Left lung (tissue), 10 donors: ENCODE measurements around the gene SSUH2. TPM values are rescaled to one million over a fixed set of nuclear protein-coding genes. Genes with fewer than 3 reads are reported as not detected.

Source experiments
- ATAC-seq: fragments of 200-7000 bp; cut with Tn5 transposase; one replicate; pipeline ENCODE4 v1.9.1; 2020; ENCODE audit warnings: moderate library complexity
- DNase-seq, 4 donors: peaks; one replicate each; pipeline ENCODE4 v3.0.0-alpha.2; 2013 to 2020
- H3K27ac ChIP-seq, 2 donors: fragments of 200-600 bp; sonication (generic) in 1 of 2; one replicate each; pipeline versions ENCODE4 v1.5.0 to v1.8.0; 2020 to 2021
- H3K27me3 ChIP-seq, 2 donors: fragments of 200-600 bp; sonication (generic) in 1 of 2; one replicate each; pipeline versions ENCODE4 v1.5.0 to v1.8.0; 2020 to 2021
- H3K36me3 ChIP-seq, 2 donors: fragments of 200-600 bp; sonication (generic) in 1 of 2; one replicate each; pipeline versions ENCODE4 v1.5.0 to v1.8.0; 2020 to 2021
- H3K4me1 ChIP-seq, 2 donors: fragments of 200-600 bp; one replicate each; pipeline ENCODE4 v1.8.0; 2021
- H3K4me3 ChIP-seq, 2 donors: fragments of 200-600 bp; sonication (generic) in 1 of 2; one replicate each; pipeline versions ENCODE4 v1.5.0 to v1.8.0; 2020 to 2021; ENCODE audit warnings: mild to moderate bottlenecking in 1 of 2
- H3K9me3 ChIP-seq, 2 donors: fragments of 200-600 bp; sonication (generic) in 1 of 2; one replicate each; pipeline versions ENCODE4 v1.5.0 to v1.8.0; 2020 to 2021
- intact Hi-C, 2 donors: fragments of 100-400 bp; cut with DNase I; formaldehyde crosslinking; loops; one replicate each; pipeline versions ENCODE4 v1.11.2 to v1.14.2; 2022
- polyA plus RNA-seq, 6 donors: library from polyadenylated mRNA; unstranded; fragments of 120-200 nt; gene quantifications; one replicate each; pipeline ENCODE4 v1.2.1, GENCODE V29; 2013; ENCODE audit not compliant: insufficient read length in 6 of 6
- total RNA-seq, 2 donors: library from RNA; stranded (reverse); fragmentation: NEBNext Ultra II Directional; extraction: Animal tissue kit (Norgen Biotek cat#: 25700); gene quantifications; one replicate each; pipeline ENCODE4 v1.2.1, GENCODE V29; 2021
- TF ChIP-seq, protein P1 (sequence below), 2 donors: fragments of 200-600 bp; sonication (generic) in 1 of 2; IDR thresholded peaks; one replicate each; pipeline versions ENCODE4 v1.5.0 to v1.8.0; 2021; ENCODE audit warnings: antibody characterized with exemption in 2 of 2
- donor health status: DM: no; HTN: yes; CAD: no.
- donor health status: DM: no; HTN: no; CAD: no.

SSUH2 gene
- total and polyA plus RNA-seq, 8 donors, result 0.29 to 3.1 (median 1.8) TPM

DNA sequence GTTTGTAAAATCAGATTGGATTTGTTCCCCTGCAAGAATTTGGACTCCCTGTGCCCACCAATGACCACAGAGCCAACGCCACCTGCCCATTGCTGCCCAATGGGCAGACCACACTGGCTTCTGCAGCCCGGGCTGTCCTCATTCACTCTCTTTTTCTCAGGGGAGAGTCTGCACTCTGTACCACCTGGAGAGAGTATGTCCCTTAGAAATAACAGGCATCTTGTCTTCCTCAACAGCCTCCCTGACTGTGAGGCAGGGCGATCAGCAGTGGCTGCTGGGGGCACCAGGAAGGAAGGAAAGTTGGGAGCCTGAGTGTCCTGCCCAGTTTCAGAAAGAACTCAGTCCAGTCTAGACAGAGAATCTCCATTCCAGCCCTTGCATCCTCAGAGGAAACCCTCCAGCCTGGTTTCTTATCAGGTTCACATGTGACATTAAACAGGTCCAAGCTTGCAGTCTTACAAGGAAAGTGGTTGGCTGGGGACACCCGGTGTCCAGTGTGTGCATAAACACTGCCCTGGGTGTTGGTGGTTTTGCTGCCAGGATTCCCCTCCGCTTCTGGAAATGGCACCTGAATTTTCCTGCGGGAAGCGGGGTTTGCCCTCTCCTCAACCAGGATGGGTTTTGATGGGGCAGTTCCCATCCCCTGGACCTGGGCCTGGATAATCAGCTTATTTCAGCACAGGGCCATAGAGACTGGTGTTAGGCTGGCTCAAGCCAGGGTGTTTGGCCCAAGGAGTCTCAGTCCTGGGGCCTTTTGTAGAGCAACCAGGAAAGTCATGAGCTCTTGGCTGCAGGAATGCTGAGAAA is 37.2 kb downstream of the SSUH2 start:
- Histone ChIP-seq H3K4me1 (peaks cover 0 to 5% of the 10 kb centered on the region in 2 donors), H3K27ac (no peak overlapping the region), H3K4me3 (no peak overlapping the region), H3K36me3 (no peaks in the 10 kb centered on the region), H3K27me3 (no peaks in the 10 kb centered on the region), H3K9me3 (no peaks in the 10 kb centered on the region)
- DNase-seq, result peak in 1 of 4 donors; percentile 66
- peak; percentile 94 for ATAC-seq
- intact Hi-C loops, result no loop called here
- TF ChIP-seq, protein P1, sequence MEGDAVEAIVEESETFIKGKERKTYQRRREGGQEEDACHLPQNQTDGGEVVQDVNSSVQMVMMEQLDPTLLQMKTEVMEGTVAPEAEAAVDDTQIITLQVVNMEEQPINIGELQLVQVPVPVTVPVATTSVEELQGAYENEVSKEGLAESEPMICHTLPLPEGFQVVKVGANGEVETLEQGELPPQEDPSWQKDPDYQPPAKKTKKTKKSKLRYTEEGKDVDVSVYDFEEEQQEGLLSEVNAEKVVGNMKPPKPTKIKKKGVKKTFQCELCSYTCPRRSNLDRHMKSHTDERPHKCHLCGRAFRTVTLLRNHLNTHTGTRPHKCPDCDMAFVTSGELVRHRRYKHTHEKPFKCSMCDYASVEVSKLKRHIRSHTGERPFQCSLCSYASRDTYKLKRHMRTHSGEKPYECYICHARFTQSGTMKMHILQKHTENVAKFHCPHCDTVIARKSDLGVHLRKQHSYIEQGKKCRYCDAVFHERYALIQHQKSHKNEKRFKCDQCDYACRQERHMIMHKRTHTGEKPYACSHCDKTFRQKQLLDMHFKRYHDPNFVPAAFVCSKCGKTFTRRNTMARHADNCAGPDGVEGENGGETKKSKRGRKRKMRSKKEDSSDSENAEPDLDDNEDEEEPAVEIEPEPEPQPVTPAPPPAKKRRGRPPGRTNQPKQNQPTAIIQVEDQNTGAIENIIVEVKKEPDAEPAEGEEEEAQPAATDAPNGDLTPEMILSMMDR (IDR thresholded peaks at IDR 0.05), result peak; percentile 40 to 44

DNA sequence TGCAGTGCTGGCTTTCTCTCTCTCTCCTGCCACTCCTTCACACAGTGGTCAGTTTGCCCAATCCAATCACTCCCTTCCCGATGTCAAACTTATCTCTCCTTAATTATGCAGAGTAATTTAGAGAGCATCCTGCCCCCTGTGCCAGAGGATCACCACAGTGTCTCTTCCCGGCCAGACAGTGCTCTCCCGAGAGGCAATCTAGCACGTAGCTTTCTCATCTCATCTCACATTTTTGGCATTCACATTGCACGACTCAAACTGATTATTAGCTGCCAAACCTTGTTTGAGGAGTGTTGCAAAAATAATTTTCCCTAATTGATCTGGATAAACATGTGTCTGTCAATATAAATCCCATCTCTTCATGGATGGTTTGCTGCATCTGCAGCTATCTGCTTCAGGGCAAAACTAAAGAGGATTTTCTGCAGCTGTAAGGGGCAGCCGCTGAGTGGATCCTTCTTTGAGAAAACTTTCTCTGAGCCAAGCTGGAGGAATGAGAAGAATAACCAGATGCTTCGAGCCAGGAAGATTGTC is 37.8 kb downstream of the SSUH2 start:
- Histone ChIP-seq H3K27ac (no peak overlapping the region), H3K9me3 (no peaks in the 10 kb centered on the region), H3K36me3 (no peaks in the 10 kb centered on the region), H3K27me3 (no peaks in the 10 kb centered on the region), H3K4me1 (peaks cover 0 to 5% of the 10 kb centered on the region in 2 donors), H3K4me3 (no peak overlapping the region)
- intact Hi-C loops, result no loop called here
- TF ChIP-seq, protein P1 (IDR thresholded peaks at IDR 0.05), result no peak
- no peak for DNase-seq
- no peak for ATAC-seq

DNA sequence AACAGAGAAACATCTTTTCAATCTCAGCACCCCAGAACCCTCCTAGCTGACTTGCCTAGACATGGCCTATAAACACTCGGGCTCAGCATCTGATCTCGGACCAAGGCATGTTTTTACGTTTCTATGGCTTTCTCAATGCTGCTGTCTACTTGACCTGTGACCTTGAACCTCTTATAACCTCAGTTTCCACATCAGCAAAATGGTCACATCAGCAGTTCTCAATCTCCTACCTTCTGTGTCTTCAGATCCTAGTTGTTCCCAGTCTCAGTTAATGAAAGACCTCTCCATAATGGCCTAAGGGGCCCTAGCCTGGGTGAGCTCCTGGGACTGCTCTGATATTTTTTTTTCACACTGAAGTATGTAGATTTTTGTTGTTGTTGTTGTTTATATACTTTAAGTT is 39.6 kb downstream of the SSUH2 start:
- Histone ChIP-seq H3K4me3 (no peak overlapping the region), H3K4me1 (peaks cover 0 to 5% of the 10 kb centered on the region in 2 donors), H3K27me3 (no peaks in the 10 kb centered on the region), H3K9me3 (no peaks in the 10 kb centered on the region), H3K36me3 (no peaks in the 10 kb centered on the region), H3K27ac (no peak overlapping the region)
- intact Hi-C loops, result no loop called here
- ATAC-seq, result no peak
- DNase-seq, result no peak
- TF ChIP-seq, protein P1 (IDR thresholded peaks at IDR 0.05), result no peak

DNA sequence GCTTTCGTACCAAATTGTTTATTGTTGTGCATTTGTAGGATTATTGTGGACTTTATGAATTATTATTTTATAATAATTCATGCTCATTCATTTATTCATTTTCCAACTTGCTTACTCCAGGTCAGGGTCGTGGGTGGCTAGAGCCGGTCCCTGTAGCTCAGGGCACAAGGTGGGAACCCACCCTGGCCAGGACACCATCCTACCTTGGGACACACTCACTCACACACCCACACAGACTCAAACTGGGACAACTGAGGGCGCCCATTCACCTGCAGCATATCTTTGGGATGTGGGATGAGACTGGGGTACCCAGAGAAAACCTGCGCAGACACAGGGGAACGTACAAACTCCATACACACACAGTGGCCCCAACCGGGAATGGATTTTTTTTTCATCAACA is 40.6 kb downstream of the SSUH2 start:
- intact Hi-C loops, result no loop called here
- H3K4me3 ChIP-seq, result no peak overlapping the region
- no peak for DNase-seq
- TF ChIP-seq, protein P1 (IDR thresholded peaks at IDR 0.05), result no peak
- H3K36me3 ChIP-seq, result no peaks in the 10 kb centered on the region
- peaks cover 0 to 5% of the 10 kb centered on the region in 2 donors for H3K4me1 ChIP-seq
- H3K9me3 ChIP-seq, result no peaks in the 10 kb centered on the region
- H3K27ac ChIP-seq, result no peak overlapping the region
- no peaks in the 10 kb centered on the region for H3K27me3 ChIP-seq
- no peak for ATAC-seq

DNA sequence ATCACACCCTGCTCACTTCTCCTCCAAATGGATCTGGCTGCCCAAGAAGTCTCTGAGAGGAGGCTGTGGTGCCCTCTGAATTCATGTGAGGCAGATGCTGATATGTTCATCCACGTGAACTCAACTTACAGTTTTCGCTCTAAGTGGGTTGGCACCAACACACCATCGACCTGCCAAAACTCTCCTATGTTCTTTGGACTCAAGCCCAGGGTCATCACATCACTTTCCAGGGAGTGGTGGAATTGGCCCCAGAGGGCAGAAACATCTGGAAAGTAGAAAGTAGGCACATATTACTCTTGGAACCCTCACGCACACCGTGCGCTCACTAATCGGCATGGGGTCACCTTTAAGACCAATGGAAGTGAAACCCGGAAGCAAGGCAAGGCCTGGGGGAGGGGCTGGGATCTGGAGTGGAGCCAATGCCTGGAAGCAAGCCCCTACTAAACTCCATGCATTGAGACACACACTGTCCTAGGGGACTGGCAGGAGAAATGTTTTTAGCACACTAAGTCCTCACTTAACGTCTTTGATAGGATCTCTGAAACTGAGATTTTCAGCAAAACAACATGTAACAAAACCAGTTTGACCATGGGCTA is 41.4 kb downstream of the SSUH2 start:
- no peak for ATAC-seq
- Histone ChIP-seq H3K4me1 (peaks cover 0 to 5% of the 10 kb centered on the region in 2 donors), H3K27me3 (no peaks in the 10 kb centered on the region), H3K36me3 (no peaks in the 10 kb centered on the region), H3K27ac (no peak overlapping the region), H3K9me3 (no peaks in the 10 kb centered on the region), H3K4me3 (no peak overlapping the region)
- DNase-seq, result no peak
- TF ChIP-seq, protein P1 (IDR thresholded peaks at IDR 0.05), result no peak
- intact Hi-C loops, result no loop called here
